NCI-H510A (cell line): ENCODE data around the gene GPER1.
"Not testable (repeated sequence)": the region's sequence is repeated elsewhere in the genome, so short reads cannot be mapped to it uniquely, and the experiment has no call there.

ENCODE experiments used
- DNase-seq: peaks from one replicate; lab custom pipeline; 2025; lab: John Stamatoyannopoulos, UW

The GPER1 gene

GRCh38 chr7:1103789-1104515, 16.0 kb downstream of the GPER1 start:
- no peak for DNase-seq

DNA sequence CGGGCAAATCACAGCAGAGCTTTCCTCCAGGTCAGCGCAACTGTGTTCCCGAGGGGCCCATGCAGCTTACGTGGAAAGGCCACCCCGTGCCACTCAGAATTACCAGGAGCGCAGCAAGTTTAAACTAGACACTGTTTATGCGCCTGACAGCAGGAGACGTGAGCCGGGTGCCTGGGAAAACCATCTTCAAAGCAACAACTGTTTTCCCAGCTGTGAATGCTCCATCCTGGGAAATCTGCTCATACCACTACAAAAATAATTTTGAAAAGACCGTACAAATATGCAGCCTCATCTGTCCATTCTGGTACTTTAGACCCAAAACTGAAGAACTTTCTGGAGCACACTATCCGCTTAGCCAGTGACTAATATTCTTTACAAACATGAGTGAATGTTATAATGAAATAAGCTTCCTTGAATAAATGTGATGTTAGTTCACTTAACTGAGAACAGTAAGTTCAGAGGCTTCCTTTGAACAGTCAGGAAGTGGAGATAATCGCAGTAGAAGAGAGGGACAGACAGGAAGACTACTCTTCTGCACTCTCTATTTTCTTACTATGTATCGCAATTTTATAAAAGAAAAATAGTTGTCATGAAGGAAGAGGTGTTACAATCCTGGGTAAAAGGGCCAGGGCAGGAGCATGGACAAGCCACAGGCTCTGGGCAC, 16.7 kb downstream of the GPER1 start:
- DNase-seq, result no peak

GRCh38 chr7:1105189-1105588, 17.3 kb downstream of the GPER1 start:
- no peak for DNase-seq

- DNase-seq, result no peak
Measured at GRCh38 chr7:1106063-1106792, 18.3 kb downstream of the GPER1 start.

DNA sequence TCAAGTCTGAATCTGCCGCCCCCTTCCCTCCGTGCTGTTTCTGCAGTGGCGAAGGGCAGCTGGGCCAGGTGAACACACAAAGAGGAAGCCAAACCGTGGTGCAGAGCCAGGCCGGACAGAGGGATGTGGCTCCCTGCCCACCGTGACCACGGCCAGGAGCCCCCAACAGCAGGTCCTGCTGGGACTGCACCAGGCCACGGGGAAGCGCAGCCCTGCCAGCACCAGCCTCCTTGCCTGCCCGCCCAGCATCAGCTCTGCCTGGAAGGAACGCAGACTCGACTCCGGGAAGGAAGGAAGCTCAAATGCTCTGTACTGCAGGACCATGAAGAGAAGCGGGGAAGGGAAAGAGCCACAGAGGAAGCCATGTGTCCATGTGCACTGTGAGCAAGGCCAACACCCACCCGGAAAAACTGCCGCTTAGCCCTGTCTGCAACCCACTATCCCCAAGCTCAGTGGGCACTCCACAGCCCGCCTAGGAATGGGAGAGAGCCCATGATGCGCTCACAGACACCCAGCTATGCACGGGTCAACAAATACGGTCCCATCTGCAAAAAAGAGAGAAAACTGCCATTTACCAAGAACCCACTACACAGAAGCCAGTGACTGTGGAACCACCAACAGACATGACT, 19.0 kb downstream of the GPER1 start:
- DNase-seq, result no peak

- no peak for DNase-seq
Measured at GRCh38 chr7:1108264-1108920, 20.5 kb downstream of the GPER1 start.

DNA sequence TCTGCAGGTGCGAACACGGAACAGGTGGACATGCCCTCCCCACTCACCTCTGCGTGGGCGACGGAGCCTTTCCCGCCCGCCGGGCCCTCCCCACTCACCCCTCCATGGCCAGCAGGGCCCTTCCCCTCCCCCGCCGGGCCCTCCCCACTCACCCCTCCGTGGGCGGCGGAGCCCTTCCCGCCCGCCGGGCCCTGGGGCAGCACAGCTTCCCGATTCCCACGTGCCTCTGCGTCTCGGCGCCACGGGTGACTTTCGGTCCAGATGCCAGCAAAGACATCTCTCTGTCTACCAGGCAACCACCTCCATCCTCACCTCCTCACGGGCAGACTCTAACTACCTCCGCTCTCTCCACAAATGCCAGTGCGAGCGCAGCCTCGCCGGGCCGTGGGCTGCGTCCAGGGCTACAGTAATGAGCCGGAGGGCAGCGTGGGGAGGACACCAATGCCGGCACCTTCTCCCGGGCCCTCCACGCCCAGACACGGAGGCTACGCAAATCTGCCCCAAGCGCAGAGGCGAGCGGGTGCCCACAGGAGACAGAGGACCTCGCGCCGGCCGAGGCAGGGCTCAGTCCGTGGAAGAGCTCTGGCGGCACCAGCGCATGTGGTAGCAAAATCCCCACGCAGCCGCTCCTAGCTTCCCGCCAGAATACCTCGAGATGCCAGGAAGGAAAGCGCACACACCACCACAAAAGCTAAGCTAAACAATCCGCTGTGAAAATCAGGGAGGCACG, 21.8 kb downstream of the GPER1 start:
- DNase-seq, result no peak

- DNase-seq, result no peak
Measured at GRCh38 chr7:1110358-1110757, 22.4 kb downstream of the GPER1 start.

GRCh38 chr7:1111156-1111555, 23.2 kb downstream of the GPER1 start:
- no peak for DNase-seq

- no peak for DNase-seq
Measured at GRCh38 chr7:1112109-1112508, 24.2 kb downstream of the GPER1 start.

- DNase-seq, result no peak
Measured at GRCh38 chr7:1112625-1113547, 25.0 kb downstream of the GPER1 start.

GRCh38 chr7:1113548-1113885, 25.6 kb downstream of the GPER1 start:
- DNase-seq, result no peak

- DNase-seq, result no peak
Measured at GRCh38 chr7:1114088-1114487, 26.2 kb downstream of the GPER1 start.

DNA sequence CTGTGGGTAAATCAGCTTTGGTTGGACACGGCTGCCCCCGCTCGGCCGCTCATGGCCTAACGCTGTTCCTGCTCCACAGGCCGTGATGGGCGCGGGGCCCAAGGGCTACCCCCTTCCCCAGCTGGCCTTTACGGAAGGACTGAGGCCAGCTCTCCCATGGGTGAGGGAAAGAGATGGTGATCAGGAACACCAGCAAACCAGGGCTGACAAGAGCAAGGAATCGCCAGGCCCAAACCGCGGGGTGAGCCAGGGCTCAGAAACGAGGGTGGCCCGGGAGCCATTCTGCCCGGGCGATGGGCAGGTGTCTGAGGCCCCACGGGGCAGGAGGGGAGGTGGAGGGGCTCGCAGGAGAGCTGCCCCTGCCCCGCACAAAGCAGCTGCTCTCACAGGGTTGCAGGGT, 26.6 kb downstream of the GPER1 start:
- DNase-seq, result no peak

DNA sequence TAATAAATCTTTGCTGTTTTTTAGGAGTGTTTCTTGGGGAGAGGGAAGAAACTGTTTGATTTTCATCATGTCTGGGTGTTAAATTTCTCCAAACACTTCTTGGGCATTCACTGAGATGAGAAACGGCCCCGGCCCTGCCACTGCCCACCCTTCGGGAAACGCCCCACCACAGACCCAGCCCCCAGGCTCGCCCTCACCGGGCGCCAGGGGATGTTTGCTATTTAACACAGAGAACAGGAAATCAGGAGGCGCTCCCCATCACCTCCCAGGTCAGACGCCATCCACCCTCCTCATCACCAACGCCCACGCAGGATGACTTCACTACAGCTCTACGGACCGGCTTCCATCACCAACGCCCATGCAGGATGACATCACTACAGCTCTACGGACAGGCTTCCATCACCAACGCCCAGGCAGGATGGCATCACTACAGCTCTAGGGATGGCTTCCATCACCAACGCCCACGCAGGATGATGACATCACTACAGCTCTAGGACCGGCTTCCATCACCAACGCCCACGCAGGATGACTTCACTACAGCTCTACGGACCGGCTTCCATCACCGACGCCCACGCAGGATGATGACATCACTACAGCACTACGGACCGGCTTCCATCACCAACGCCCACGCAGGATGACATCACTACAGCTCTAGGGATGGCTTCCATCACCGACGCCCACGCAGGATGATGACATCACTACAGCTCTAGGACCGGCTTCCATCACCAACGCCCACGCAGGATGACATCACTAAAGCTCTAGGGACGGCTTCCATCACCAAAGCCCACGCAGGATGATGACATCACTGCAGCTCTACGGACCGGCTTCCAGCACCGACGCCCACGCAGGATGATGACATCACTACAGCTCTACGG, 27.5 kb downstream of the GPER1 start:
- DNase-seq, result not testable (repeated sequence)

GRCh38 chr7:1116383-1117008, 28.6 kb downstream of the GPER1 start:
- DNase-seq, result not testable (repeated sequence)

DNA sequence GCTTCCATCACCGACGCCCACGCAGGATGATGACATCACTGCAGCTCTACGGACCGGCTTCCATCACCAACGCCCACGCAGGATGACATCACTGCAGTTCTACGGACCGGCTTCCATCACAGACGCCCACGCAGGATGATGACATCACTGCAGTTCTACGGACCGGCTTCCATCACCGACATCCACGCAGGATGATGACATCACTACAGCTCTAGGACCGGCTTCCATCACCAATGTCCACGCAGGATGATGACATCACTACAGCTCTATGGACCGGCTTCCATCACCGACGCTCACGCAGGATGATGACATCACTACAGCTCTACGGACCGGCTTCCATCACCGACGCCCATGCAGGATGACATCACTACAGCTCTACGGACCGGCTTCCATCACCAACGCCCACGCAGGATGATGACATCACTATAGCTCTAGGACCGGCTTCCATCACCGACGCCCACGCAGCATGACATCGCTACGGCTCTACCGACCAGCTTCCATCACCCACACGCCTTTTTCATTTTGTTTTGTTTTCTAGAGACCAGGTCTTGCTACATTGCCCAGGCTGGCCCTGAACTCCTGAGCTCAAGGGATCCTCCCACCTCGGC, 29.5 kb downstream of the GPER1 start:
- DNase-seq, result no peak

DNA sequence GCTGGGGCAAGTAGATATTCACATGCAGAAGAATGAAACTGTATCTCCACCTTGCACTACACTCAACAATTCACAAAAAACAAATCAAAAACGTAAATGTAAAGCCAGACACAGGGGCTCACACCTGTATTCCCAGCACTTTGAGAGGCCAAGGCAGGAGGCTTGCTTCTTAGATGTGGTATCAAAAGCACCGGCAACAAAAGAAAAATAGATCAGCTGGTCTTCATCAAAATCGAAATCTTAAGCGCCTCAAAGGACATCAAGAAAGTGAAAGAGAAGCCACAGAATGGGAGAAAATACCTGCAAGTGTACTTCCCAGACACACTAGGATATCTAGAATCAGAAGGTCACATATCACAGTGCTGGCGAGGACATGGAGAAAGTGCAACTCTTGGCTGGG, 31.3 kb downstream of the GPER1 start:
- no peak for DNase-seq

DNA sequence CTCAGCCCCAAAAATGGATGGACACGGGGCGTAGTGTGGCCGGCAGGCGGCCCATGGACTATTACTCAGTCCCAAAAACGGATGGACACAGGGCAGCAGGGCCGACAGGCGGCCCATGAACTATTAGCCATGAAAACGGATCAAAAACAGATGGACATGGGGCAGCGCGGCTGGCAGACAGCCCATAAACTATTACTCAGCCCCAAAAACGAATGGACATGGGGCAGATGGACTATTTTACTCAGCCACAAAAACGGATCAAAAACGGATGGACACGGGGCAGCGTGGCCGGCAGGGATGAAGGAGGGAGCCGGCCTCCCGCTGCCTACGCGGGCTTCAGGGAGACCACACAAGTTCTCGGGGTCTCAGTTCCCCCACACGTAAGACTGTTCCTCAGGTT, 32.9 kb downstream of the GPER1 start:
- DNase-seq, result no peak
